Central memory CD8-positive, alpha-beta T cell (primary cell): ENCODE measurements around the gene NFKBIZ.

Source experiments
- ATAC-seq: fragments of 150-1000 bp; cut with Tn5 transposase; replicated peaks from 2 replicates; pipeline ENCODE4 v1.10.0; 2022; ENCODE audit warnings: mild to moderate bottlenecking, moderate FRiP score, moderate number of reproducible peaks; ENCODE audit not compliant: poor library complexity, severe bottlenecking; ENCODE audit errors: extremely low read depth
- DNase-seq, 2 donors: peaks; one replicate each; pipeline ENCODE4 v3.0.0; 2021; ENCODE audit warnings: low spot score in 2 of 2
- H3K27ac Mint-ChIP-seq: one replicate; pipeline ENCODE4 v1.8.0; 2022; ENCODE audit warnings: low read depth, mild to moderate bottlenecking, moderate library complexity, mixed read lengths
- H3K27me3 Mint-ChIP-seq: one replicate; pipeline ENCODE4 v1.8.0; 2022; ENCODE audit warnings: mixed read lengths
- H3K36me3 Mint-ChIP-seq: one replicate; pipeline ENCODE4 v1.8.0; 2022; ENCODE audit warnings: mild to moderate bottlenecking, moderate library complexity, mixed read lengths; ENCODE audit not compliant: insufficient read depth
- H3K4me1 Mint-ChIP-seq: one replicate; pipeline ENCODE4 v1.8.0; 2022; ENCODE audit warnings: mixed read lengths
- H3K4me3 Mint-ChIP-seq: one replicate; pipeline ENCODE4 v1.8.0; 2022; ENCODE audit warnings: mild to moderate bottlenecking, moderate library complexity, mixed read lengths
- H3K9me3 Mint-ChIP-seq: one replicate; pipeline ENCODE4 v1.8.0; 2022; ENCODE audit warnings: mixed read lengths

NFKBIZ gene

GRCh38 chr3:101813817-101814440 lies 35.4 kb upstream of the NFKBIZ start:
- no peak overlapping the region for H3K4me3 Mint-ChIP-seq
- DNase-seq: no peak
- no peak overlapping the region for H3K27ac Mint-ChIP-seq
- peaks cover 9% of the 10 kb centered on the region for H3K4me1 Mint-ChIP-seq
- H3K36me3 Mint-ChIP-seq: peaks cover 17% of the 10 kb centered on the region
- H3K27me3 Mint-ChIP-seq: no peaks in the 10 kb centered on the region
- ATAC-seq: no peak
- H3K9me3 Mint-ChIP-seq: no peaks in the 10 kb centered on the region

DNA sequence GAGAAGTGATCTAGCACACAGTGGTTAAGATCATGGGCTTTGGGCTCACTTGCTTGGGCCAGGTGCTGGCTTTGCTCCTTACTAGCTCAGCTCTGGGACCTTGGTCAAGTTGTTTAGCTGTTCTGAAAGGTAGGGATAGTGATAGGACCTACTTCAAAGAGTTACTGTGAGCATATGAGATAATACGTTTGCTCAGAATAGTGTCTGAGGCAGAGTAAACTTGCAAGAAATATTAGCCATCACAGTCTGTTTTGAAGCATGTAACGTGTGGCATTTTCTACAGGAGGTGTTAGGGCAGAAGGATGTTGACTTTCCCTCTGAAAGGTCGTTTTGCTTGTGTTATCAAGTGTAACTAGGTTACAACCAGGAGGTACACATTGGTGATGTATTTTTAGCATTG lies 34.5 kb upstream of the NFKBIZ start:
- H3K4me3 Mint-ChIP-seq: no peak overlapping the region
- peaks cover under 1% of the 10 kb centered on the region for H3K4me1 Mint-ChIP-seq
- H3K9me3 Mint-ChIP-seq: no peaks in the 10 kb centered on the region
- no peak for ATAC-seq
- peaks cover 18% of the 10 kb centered on the region for H3K36me3 Mint-ChIP-seq
- DNase-seq: no peak
- no peaks in the 10 kb centered on the region for H3K27me3 Mint-ChIP-seq
- no peak overlapping the region for H3K27ac Mint-ChIP-seq

DNA sequence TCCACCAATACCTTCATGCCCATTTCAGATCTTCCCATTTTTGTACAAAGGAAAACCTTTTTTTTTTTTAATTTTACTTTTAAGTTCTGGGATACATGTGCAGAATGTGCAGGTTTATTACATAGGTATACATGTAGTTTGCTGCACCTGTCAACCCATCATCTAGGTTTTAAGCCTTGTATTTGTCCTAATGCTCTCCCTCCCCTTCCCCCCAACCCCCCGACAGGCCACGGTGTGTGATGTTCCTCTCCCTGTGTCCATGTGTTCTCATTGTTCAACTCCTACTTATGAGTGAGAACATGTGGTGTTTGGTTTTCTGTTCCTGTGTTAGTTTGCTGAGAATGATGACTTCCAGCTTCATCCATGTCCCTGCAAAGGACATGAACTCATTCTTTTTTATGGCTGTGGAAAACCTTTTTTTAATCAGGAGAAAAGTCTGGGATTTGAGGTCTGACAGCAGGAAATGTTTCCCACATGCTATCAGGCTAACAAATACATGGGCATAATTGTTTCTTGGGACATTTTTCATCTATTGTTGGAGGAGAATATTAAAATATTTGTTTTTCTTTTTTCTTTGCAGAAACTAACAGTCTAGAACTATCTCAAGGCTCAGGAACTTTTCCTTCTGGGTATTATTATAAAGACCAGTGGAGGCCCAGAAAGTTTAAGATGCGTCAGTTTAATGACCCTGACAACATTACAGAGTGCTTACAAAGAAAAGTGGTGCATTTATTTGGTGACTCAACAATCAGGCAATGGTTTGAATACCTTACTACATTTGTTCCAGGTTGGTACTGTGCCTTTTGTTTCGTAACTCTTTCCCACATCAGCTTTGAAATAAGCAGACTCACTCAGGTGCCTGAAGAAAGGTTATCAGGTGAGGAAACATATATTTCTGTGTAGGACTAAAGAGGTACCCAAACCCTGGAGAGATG lies 32.8 kb upstream of the NFKBIZ start:
- Mint-ChIP-seq H3K27me3 (no peaks in the 10 kb centered on the region), H3K36me3 (peaks cover 15% of the 10 kb centered on the region), H3K9me3 (no peaks in the 10 kb centered on the region), H3K4me1 (no peaks in the 10 kb centered on the region), H3K4me3 (no peak overlapping the region), H3K27ac (no peak overlapping the region)
- DNase-seq (no peak), ATAC-seq (no peak)

DNA sequence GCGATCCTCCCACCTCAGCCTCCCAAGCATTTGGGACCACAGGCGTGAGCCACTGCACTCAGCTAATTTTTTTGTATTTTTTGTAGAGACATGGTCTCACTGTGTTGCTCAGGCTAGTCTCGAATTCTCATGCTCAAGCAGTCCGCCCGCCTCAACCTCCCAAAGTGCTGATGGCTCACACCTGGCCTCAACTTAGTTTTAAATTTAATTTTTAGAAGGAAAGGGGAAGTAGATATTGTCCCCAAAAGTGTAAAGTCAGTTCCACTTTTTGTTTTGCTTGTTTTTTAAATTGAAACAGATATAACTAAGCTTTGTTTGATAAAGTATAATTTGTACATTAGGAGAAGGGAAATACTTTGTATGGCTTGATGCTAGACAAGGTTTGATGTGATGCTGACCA lies 31.3 kb upstream of the NFKBIZ start:
- no peaks in the 10 kb centered on the region for H3K27me3 Mint-ChIP-seq
- no peak for DNase-seq
- no peaks in the 10 kb centered on the region for H3K4me1 Mint-ChIP-seq
- H3K4me3 Mint-ChIP-seq: no peak overlapping the region
- H3K36me3 Mint-ChIP-seq: peaks cover 16% of the 10 kb centered on the region
- no peak for ATAC-seq
- H3K27ac Mint-ChIP-seq: no peak overlapping the region
- no peaks in the 10 kb centered on the region for H3K9me3 Mint-ChIP-seq

- Mint-ChIP-seq H3K36me3 (peaks cover 16% of the 10 kb centered on the region), H3K4me1 (no peaks in the 10 kb centered on the region), H3K27me3 (no peaks in the 10 kb centered on the region), H3K27ac (no peak overlapping the region), H3K4me3 (no peak overlapping the region), H3K9me3 (no peaks in the 10 kb centered on the region)
- ATAC-seq (no peak), DNase-seq (no peak)
Observed at GRCh38 chr3:101819649-101820206, 29.6 kb upstream of the NFKBIZ start.

DNA sequence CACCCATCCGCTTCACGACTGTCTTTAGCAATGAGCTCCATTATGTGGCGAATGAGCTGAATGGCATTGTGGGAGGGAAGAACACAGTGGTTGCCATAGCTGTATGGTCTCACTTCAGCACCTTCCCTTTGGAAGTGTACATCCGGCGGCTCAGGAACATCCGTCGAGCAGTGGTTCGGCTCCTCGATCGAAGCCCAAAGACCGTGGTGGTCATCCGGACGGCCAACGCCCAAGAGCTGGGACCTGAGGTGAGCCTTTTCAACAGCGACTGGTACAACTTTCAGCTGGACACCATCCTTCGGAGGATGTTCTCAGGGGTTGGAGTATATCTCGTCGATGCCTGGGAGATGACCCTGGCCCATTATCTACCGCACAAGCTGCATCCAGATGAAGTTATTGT lies 27.8 kb upstream of the NFKBIZ start:
- peaks cover 14% of the 10 kb centered on the region for H3K36me3 Mint-ChIP-seq
- peaks cover 7% of the 10 kb centered on the region for H3K4me1 Mint-ChIP-seq
- ATAC-seq (no peak), DNase-seq (no peak)
- no peaks in the 10 kb centered on the region for H3K9me3 Mint-ChIP-seq
- H3K27me3 Mint-ChIP-seq: no peaks in the 10 kb centered on the region
- no peak overlapping the region for H3K27ac Mint-ChIP-seq
- H3K4me3 Mint-ChIP-seq: no peak overlapping the region

GRCh38 chr3:101823525-101823924 lies 25.8 kb upstream of the NFKBIZ start:
- ATAC-seq (no peak), DNase-seq (no peak)
- H3K9me3 Mint-ChIP-seq: no peaks in the 10 kb centered on the region
- H3K36me3 Mint-ChIP-seq: peaks cover 14% of the 10 kb centered on the region
- H3K4me1 Mint-ChIP-seq: peaks cover 24% of the 10 kb centered on the region
- no peak overlapping the region for H3K4me3 Mint-ChIP-seq
- no peak overlapping the region for H3K27ac Mint-ChIP-seq
- no peaks in the 10 kb centered on the region for H3K27me3 Mint-ChIP-seq

GRCh38 chr3:101824702-101825101 lies 24.6 kb upstream of the NFKBIZ start:
- Mint-ChIP-seq H3K36me3 (peaks cover 11% of the 10 kb centered on the region), H3K27ac (peak overlapping the region; percentile 51), H3K27me3 (no peaks in the 10 kb centered on the region), H3K9me3 (no peaks in the 10 kb centered on the region), H3K4me1 (peaks cover 36% of the 10 kb centered on the region), H3K4me3 (no peak overlapping the region)
- DNase-seq: no peak
- ATAC-seq: no peak

DNA sequence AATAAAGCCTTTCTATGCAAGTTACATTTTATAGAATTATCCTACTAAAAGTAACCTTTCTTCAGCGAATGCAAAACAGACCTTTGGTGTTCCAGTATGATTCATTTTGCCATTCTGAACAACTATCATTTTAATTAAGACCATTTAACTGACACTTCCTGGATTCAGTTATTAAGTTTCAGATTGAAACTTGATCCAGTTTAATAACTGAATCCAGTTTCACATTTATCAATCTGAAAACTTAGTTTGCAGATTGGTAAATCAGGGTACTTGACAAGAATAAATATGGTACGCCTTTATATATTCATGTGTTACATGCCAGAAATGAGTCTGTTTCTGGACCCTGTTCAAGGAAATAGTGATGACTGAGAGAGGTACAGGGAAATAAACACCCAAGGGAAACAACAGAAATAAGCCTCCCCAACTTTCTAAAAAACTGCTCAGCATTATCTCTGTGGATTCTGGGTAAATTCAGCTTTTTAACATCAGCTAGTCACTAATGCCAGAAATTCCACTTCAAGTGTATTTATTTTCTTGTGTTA lies 23.3 kb upstream of the NFKBIZ start:
- no peak for DNase-seq
- no peak for ATAC-seq
- Mint-ChIP-seq H3K4me3 (peak overlapping the region; percentile 92), H3K4me1 (peaks cover 42% of the 10 kb centered on the region), H3K27ac (peak overlapping the region; percentile 94), H3K27me3 (no peaks in the 10 kb centered on the region), H3K36me3 (peaks cover 11% of the 10 kb centered on the region), H3K9me3 (no peaks in the 10 kb centered on the region)

DNA sequence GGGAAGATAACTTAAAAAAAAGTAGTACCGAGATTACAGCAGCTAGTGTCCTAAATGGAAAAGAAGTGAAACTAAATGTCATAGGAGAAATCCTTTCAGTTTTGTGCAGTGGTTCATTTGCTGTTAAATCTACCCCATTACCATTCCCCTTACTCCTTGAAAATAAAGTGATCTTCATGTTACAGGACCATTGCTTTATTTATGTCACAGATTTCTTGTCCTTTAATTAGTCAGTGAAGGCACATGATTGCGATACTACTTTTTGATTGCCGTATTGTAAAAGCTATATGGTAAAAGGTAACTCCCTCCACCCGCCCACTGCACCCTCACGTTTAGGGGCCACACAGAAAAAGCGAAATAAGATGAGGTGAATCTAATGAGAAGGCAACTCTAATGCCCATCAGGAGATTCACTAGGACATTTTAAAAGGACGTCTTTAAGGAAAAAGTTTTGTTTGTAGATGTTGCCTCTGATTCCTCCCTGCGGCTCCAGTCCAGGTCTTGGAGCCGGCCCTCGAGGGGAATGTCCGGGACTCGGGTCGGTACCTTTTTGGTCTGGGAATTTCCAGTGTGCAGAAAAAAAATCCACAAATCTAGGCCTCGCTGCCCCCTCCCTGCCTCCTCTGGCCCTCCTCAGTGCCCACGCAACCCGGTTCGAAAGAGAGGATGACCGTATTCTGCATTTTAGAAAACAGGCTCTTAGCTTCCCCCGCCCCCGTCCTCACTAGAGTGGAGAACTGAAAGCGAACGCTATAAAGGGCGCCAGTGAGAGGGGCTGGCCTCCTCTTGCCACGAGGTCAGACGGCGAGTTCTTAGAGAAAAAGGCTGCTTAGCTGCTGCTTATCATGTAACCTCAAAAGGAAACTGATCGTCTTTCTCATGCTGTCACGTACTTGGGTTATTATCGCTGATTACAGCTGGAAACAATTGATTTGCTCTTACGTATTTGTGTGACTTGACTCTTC lies 21.8 kb upstream of the NFKBIZ start:
- Mint-ChIP-seq H3K36me3 (peaks cover 9% of the 10 kb centered on the region), H3K27ac (peak overlapping the region; percentile 94), H3K9me3 (no peaks in the 10 kb centered on the region), H3K27me3 (no peaks in the 10 kb centered on the region), H3K4me1 (peaks cover 42% of the 10 kb centered on the region), H3K4me3 (peak overlapping the region; percentile 92)
- peak; percentile 88 for ATAC-seq
- DNase-seq: peak; percentile 68 to 72

- ATAC-seq (no peak), DNase-seq (no peak)
- no peaks in the 10 kb centered on the region for H3K9me3 Mint-ChIP-seq
- peak overlapping the region; percentile 94 for H3K27ac Mint-ChIP-seq
- H3K36me3 Mint-ChIP-seq: peaks cover 9% of the 10 kb centered on the region
- peak overlapping the region; percentile 92 for H3K4me3 Mint-ChIP-seq
- H3K27me3 Mint-ChIP-seq: no peaks in the 10 kb centered on the region
- H3K4me1 Mint-ChIP-seq: peaks cover 44% of the 10 kb centered on the region
Observed at GRCh38 chr3:101828276-101828675, 21.0 kb upstream of the NFKBIZ start.
